GM23338 (cell line): ENCODE measurements around the gene LRRN4. TPM values are rescaled to one million over a fixed set of nuclear protein-coding genes. Genes with fewer than 3 reads are reported as not detected.

ENCODE experiments used
- ATAC-seq: fragments of 200-7000 bp; cut with Tn5 transposase; 3 replicates; pipeline ENCODE4 v1.9.1; 2020
- DNase-seq: peaks from one replicate; pipeline ENCODE4 v3.0.0-alpha.2; 2015; ENCODE audit warnings: low spot score
- H2AFZ ChIP-seq: fragments of 200-600 bp; sonication (generic); 2 replicates; pipeline ENCODE4 v1.8.0; 2016; ENCODE audit warnings: antibody characterized with exemption, mild to moderate bottlenecking, moderate library complexity
- H3F3A ChIP-seq: fragments of 200-600 bp; sonication (generic); replicated peaks from 2 replicates; pipeline ENCODE4 v1.8.0; 2017; ENCODE audit warnings: antibody characterized with exemption, mixed run types, low read depth
- H3K27ac ChIP-seq: fragments of 200-600 bp; sonication (generic); 2 replicates; pipeline ENCODE4 v1.6.1; 2016; ENCODE audit warnings: low read depth
- H3K27me3 ChIP-seq: fragments of 200-600 bp; sonication (generic); 2 replicates; pipeline ENCODE4 v1.8.0; 2016; ENCODE audit warnings: mild to moderate bottlenecking, mixed run types, moderate library complexity; ENCODE audit not compliant: insufficient read depth
- H3K36me3 ChIP-seq: fragments of 200-600 bp; sonication (generic); 2 replicates; pipeline ENCODE4 v1.8.0; 2016; ENCODE audit warnings: mild to moderate bottlenecking; ENCODE audit not compliant: insufficient read depth
- H3K4me1 ChIP-seq: fragments of 200-600 bp; sonication (generic); 2 replicates; pipeline ENCODE4 v1.8.0; 2016; ENCODE audit warnings: mild to moderate bottlenecking, moderate library complexity; ENCODE audit not compliant: insufficient read depth
- H3K4me2 ChIP-seq: fragments of 200-600 bp; sonication (generic); 2 replicates; pipeline ENCODE4 v1.7.1; 2017; ENCODE audit warnings: mixed run types
- H3K4me3 ChIP-seq: fragments of 200-600 bp; sonication (generic); 2 replicates; pipeline ENCODE4 v1.6.1; 2016; ENCODE audit warnings: mixed run types
- H3K79me2 ChIP-seq: fragments of 200-600 bp; sonication (generic); replicated peaks from 2 replicates; pipeline ENCODE4 v1.8.0; 2017; ENCODE audit warnings: mild to moderate bottlenecking; ENCODE audit not compliant: insufficient read depth
- H3K9me2 ChIP-seq: fragments of 200-600 bp; sonication (generic); 2 replicates; pipeline ENCODE4 v1.8.0; 2017; ENCODE audit not compliant: insufficient read depth
- H4K20me1 ChIP-seq: fragments of 200-600 bp; sonication (generic); replicated peaks from 2 replicates; pipeline ENCODE4 v1.8.0; 2017; ENCODE audit warnings: mild to moderate bottlenecking; ENCODE audit not compliant: insufficient read depth
- H3K27ac Mint-ChIP-seq: 2 replicates; pipeline ENCODE4 v1.8.0; 2020; ENCODE audit warnings: inconsistent platforms, mild to moderate bottlenecking, moderate library complexity, mixed read lengths
- H3K27me3 Mint-ChIP-seq: 3 replicates; pipeline ENCODE4 v1.8.0; 2022; ENCODE audit warnings: low read depth, mild to moderate bottlenecking, moderate library complexity, mixed read lengths, inconsistent platforms; ENCODE audit not compliant: insufficient read depth, poor library complexity
- H3K36me3 Mint-ChIP-seq: 3 replicates; pipeline ENCODE4 v1.8.0; 2021; ENCODE audit warnings: low read depth, mild to moderate bottlenecking, inconsistent platforms, moderate library complexity, mixed read lengths
- H3K4me1 Mint-ChIP-seq: 3 replicates; pipeline ENCODE4 v1.8.0; 2020; ENCODE audit warnings: mild to moderate bottlenecking, inconsistent platforms, mixed read lengths
- H3K4me3 Mint-ChIP-seq: 3 replicates; pipeline ENCODE4 v1.8.0; 2021; ENCODE audit warnings: moderate library complexity, mild to moderate bottlenecking, inconsistent platforms, mixed read lengths
- H3K9me3 Mint-ChIP-seq: 3 replicates; pipeline ENCODE4 v1.8.0; 2020; ENCODE audit warnings: moderate library complexity, mild to moderate bottlenecking, inconsistent platforms, mixed read lengths
- CREB1 ChIP-seq: fragments of 250-450 bp; sonication (Bioruptor Pico); IDR thresholded peaks from 2 replicates; pipeline ENCODE4 v1.5.0; 2020; ENCODE audit warnings: low read depth, mild to moderate bottlenecking, moderate library complexity
- CTCF ChIP-seq, 2 experiments: fragments of 200-600 bp in 1 of 2; sonication (generic) in 1 of 2; conservative IDR thresholded peaks; 2 replicates each; pipeline versions ENCODE4 v1.5.1 to v1.6.1; 2016 to 2017; ENCODE audit warnings: antibody characterized with exemption in 2 of 2, low read depth in 2 of 2, mild to moderate bottlenecking in 2 of 2, moderate library complexity in 1 of 2
- ETS1 ChIP-seq: IDR thresholded peaks from 2 replicates; pipeline ENCODE4 v1.6.1; 2016; ENCODE audit warnings: antibody characterized with exemption
- EZH2 ChIP-seq: fragments of 200-600 bp; sonication (generic); IDR thresholded peaks from one replicate; pipeline ENCODE4 v1.8.0; 2017; ENCODE audit warnings: antibody characterized with exemption, mild to moderate bottlenecking, low read depth; ENCODE audit not compliant: unreplicated experiment
- EZH2phosphoT487 ChIP-seq: fragments of 200-600 bp; sonication (generic); IDR thresholded peaks from one replicate; pipeline ENCODE4 v1.8.1; 2018; ENCODE audit warnings: antibody characterized with exemption; ENCODE audit not compliant: unreplicated experiment
- JUNB ChIP-seq: IDR thresholded peaks from one replicate; pipeline ENCODE4 v1.6.1; 2016; ENCODE audit warnings: antibody characterized with exemption; ENCODE audit not compliant: unreplicated experiment
- NANOG ChIP-seq: IDR thresholded peaks from 2 replicates; pipeline ENCODE4 v1.6.1; 2016; ENCODE audit warnings: antibody characterized with exemption, borderline replicate concordance
- POLR2AphosphoS5 ChIP-seq: IDR thresholded peaks from 2 replicates; pipeline ENCODE4 v1.6.1; 2016; ENCODE audit warnings: antibody characterized with exemption, low read depth
- REST ChIP-seq: IDR thresholded peaks from one replicate; pipeline ENCODE4 v1.6.1; 2018; ENCODE audit warnings: antibody characterized with exemption; ENCODE audit not compliant: unreplicated experiment
- STAT1 ChIP-seq: IDR thresholded peaks from one replicate; pipeline ENCODE4 v1.6.1; 2016; ENCODE audit warnings: antibody characterized with exemption; ENCODE audit not compliant: unreplicated experiment
- ZNF114 ChIP-seq: fragments of 250-450 bp; sonication (Bioruptor Pico); IDR thresholded peaks from 2 replicates; pipeline ENCODE4 v1.5.0; 2020; ENCODE audit warnings: mild to moderate bottlenecking, moderate library complexity
- ZNF331 ChIP-seq: fragments of 250-450 bp; sonication (Bioruptor Pico); IDR thresholded peaks from 2 replicates; pipeline ENCODE4 v1.5.0; 2020; ENCODE audit warnings: low read depth, mild to moderate bottlenecking, moderate library complexity
- polyA plus RNA-seq: library from polyadenylated mRNA; unstranded; fragments of >200 nt; fragmentation: Nextera tagmentation; extraction: Ambion mirVana; gene quantifications from 2 replicates; pipeline ENCODE4 v1.2.1, GENCODE V29; 2016
- total RNA-seq: library from RNA; depleted of rRNA; stranded (reverse); fragments of >200 nt; shearing (Covaris generic); gene quantifications from 2 replicates; pipeline ENCODE4 v1.2.3, GENCODE V29; 2014
- TF ChIP-seq, protein P1 (sequence below): fragments of 250-450 bp; sonication (Bioruptor Pico); IDR thresholded peaks from 2 replicates; pipeline ENCODE4 v1.5.0; 2020; ENCODE audit warnings: mild to moderate bottlenecking, moderate library complexity

Gene LRRN4
- total and polyA plus RNA-seq, 2 experiments from 2014 or later = 0.21 to 2.2 TPM

GRCh38 chr20:6075428-6076219 lies 21.8 kb upstream of the LRRN4 start:
- Mint-ChIP-seq H3K36me3 (peaks cover 22% of the 10 kb centered on the region; the same call in 2 of the 3 replicates), H3K4me3 (no peak overlapping the region), H3K9me3 (no peaks in the 10 kb centered on the region; the same call in 2 of the 3 replicates), H3K4me1 (no peaks in the 10 kb centered on the region; the same call in 2 of the 3 replicates), H3K27ac (no peak overlapping the region), H3K27me3 (no peaks in the 10 kb centered on the region)
- Histone ChIP-seq H3F3A (no peaks in the 10 kb centered on the region; the same call in 1 of the 2 replicates), H3K4me3 (no peak overlapping the region), H3K9me2 (no peaks in the 10 kb centered on the region), H3K27ac (no peak overlapping the region), H3K79me2 (no peaks in the 10 kb centered on the region), H3K27me3 (no peaks in the 10 kb centered on the region), H4K20me1 (no peaks in the 10 kb centered on the region), H3K36me3 (peaks cover 10% of the 10 kb centered on the region; the same call in 1 of the 2 replicates), H3K4me1 (no peaks in the 10 kb centered on the region), H3K4me2 (no peak overlapping the region), H2AFZ (no peak overlapping the region)
- DNase-seq = no peak
- no peak for ATAC-seq
- TF ChIP-seq EZH2phosphoT487 (no peak), ZNF331 (CRISPR knock-in tag) (no peak), POLR2AphosphoS5 (no peak), CREB1 (CRISPR knock-in tag) (no peak), EZH2 (no peak), NANOG (no peak), JUNB (no peak), REST (no peak), CTCF (conservative IDR thresholded peaks at IDR 0.05; ENCODE audit: low read depth in 2 of 2) (no peak), ZNF114 (CRISPR knock-in tag) (no peak), ETS1 (no peak), STAT1 (no peak)
- TF ChIP-seq, protein P1, sequence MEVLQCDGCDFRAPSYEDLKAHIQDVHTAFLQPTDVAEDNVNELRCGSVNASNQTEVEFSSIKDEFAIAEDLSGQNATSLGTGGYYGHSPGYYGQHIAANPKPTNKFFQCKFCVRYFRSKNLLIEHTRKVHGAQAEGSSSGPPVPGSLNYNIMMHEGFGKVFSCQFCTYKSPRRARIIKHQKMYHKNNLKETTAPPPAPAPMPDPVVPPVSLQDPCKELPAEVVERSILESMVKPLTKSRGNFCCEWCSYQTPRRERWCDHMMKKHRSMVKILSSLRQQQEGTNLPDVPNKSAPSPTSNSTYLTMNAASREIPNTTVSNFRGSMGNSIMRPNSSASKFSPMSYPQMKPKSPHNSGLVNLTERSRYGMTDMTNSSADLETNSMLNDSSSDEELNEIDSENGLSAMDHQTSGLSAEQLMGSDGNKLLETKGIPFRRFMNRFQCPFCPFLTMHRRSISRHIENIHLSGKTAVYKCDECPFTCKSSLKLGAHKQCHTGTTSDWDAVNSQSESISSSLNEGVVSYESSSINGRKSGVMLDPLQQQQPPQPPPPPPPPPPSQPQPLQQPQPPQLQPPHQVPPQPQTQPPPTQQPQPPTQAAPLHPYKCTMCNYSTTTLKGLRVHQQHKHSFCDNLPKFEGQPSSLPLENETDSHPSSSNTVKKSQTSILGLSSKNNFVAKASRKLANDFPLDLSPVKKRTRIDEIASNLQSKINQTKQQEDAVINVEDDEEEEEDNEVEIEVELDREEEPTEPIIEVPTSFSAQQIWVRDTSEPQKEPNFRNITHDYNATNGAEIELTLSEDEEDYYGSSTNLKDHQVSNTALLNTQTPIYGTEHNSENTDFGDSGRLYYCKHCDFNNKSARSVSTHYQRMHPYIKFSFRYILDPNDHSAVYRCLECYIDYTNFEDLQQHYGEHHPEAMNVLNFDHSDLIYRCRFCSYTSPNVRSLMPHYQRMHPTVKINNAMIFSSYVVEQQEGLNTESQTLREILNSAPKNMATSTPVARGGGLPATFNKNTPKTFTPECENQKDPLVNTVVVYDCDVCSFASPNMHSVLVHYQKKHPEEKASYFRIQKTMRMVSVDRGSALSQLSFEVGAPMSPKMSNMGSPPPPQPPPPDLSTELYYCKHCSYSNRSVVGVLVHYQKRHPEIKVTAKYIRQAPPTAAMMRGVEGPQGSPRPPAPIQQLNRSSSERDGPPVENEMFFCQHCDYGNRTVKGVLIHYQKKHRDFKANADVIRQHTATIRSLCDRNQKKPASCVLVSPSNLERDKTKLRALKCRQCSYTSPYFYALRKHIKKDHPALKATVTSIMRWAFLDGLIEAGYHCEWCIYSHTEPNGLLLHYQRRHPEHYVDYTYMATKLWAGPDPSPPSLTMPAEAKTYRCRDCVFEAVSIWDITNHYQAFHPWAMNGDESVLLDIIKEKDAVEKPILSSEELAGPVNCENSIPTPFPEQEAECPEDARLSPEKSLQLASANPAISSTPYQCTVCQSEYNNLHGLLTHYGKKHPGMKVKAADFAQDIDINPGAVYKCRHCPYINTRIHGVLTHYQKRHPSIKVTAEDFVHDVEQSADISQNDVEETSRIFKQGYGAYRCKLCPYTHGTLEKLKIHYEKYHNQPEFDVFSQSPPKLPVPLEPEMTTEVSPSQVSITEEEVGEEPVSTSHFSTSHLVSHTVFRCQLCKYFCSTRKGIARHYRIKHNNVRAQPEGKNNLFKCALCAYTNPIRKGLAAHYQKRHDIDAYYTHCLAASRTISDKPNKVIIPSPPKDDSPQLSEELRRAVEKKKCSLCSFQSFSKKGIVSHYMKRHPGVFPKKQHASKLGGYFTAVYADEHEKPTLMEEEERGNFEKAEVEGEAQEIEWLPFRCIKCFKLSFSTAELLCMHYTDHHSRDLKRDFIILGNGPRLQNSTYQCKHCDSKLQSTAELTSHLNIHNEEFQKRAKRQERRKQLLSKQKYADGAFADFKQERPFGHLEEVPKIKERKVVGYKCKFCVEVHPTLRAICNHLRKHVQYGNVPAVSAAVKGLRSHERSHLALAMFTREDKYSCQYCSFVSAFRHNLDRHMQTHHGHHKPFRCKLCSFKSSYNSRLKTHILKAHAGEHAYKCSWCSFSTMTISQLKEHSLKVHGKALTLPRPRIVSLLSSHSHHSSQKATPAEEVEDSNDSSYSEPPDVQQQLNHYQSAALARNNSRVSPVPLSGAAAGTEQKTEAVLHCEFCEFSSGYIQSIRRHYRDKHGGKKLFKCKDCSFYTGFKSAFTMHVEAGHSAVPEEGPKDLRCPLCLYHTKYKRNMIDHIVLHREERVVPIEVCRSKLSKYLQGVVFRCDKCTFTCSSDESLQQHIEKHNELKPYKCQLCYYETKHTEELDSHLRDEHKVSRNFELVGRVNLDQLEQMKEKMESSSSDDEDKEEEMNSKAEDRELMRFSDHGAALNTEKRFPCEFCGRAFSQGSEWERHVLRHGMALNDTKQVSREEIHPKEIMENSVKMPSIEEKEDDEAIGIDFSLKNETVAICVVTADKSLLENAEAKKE (CRISPR knock-in tag) = no peak
